Chondrocyte (in vitro differentiated cells): ENCODE data around the gene LTBP1. TPM values are rescaled to one million over a fixed set of nuclear protein-coding genes. Genes with fewer than 3 reads are reported as not detected.
A peak's percentile ranks its signal among the peaks of the same experiment; 100 is the strongest.

Source experiments
- DNase-seq: peaks from one replicate; pipeline ENCODE4 v3.0.0; 2021; ENCODE audit warnings: mixed read lengths, low spot score
- H3K27ac Mint-ChIP-seq: one replicate; pipeline ENCODE4 v1.8.0; 2021; ENCODE audit warnings: mild to moderate bottlenecking, moderate library complexity, mixed read lengths; ENCODE audit not compliant: unreplicated experiment
- H3K27me3 Mint-ChIP-seq: 2 replicates; pipeline ENCODE4 v1.8.0; 2021; ENCODE audit warnings: low read depth, mixed read lengths
- H3K36me3 Mint-ChIP-seq: 2 replicates; pipeline ENCODE4 v1.8.0; 2021; ENCODE audit warnings: low read depth, mixed read lengths
- H3K4me1 Mint-ChIP-seq: 2 replicates; pipeline ENCODE4 v1.8.0; 2021; ENCODE audit warnings: low read depth, mild to moderate bottlenecking, mixed read lengths
- H3K4me3 Mint-ChIP-seq: one replicate; pipeline ENCODE4 v1.8.0; 2021; ENCODE audit warnings: mild to moderate bottlenecking, moderate library complexity, mixed read lengths; ENCODE audit not compliant: unreplicated experiment
- H3K9me3 Mint-ChIP-seq: 2 replicates; pipeline ENCODE4 v1.8.0; 2021; ENCODE audit warnings: low read depth, mixed read lengths
- CTCF ChIP-seq: fragments of 200-600 bp; sonication (generic); IDR thresholded peaks from 2 replicates; pipeline ENCODE4 v1.5.0; 2021; ENCODE audit warnings: antibody characterized with exemption, mild to moderate bottlenecking, moderate library complexity
- total RNA-seq: library from RNA; stranded (reverse); gene quantifications from 3 replicates; pipeline ENCODE4 v1.2.1, GENCODE V29; 2021

The LTBP1 gene
- total RNA-seq, 1 donor from 2014 or later, result 398 TPM

- Mint-ChIP-seq H3K27me3 (no peaks in the 10 kb centered on the region), H3K4me3 (peak overlapping the region; percentile 85), H3K4me1 (peaks cover 81% of the 10 kb centered on the region), H3K9me3 (no peaks in the 10 kb centered on the region), H3K27ac (peak overlapping the region; percentile 94), H3K36me3 (peaks cover 8% of the 10 kb centered on the region)
- DNase-seq, result no peak
- no peak for TF ChIP-seq CTCF
Observed at GRCh38 chr2:33136056-33136455, 189.3 kb downstream of the LTBP1 start.

- H3K4me3 Mint-ChIP-seq, result peak overlapping the region; percentile 85
Observed at GRCh38 chr2:33136566-33136965, 189.8 kb downstream of the LTBP1 start.

GRCh38 chr2:33137331-33137730 lies 190.6 kb downstream of the LTBP1 start:
- Mint-ChIP-seq H3K27me3 (no peaks in the 10 kb centered on the region), H3K4me1 (peaks cover 80% of the 10 kb centered on the region), H3K4me3 (peak overlapping the region; percentile 85), H3K9me3 (no peaks in the 10 kb centered on the region), H3K36me3 (peaks cover 14% of the 10 kb centered on the region), H3K27ac (peak overlapping the region; percentile 69)
- no peak for TF ChIP-seq CTCF
- DNase-seq, result no peak

More at GRCh38 chr2:33136566-33136965, 189.8 kb downstream of the LTBP1 start:
- Mint-ChIP-seq H3K9me3 (no peaks in the 10 kb centered on the region), H3K27me3 (no peaks in the 10 kb centered on the region), H3K36me3 (peaks cover 11% of the 10 kb centered on the region), H3K4me1 (peaks cover 81% of the 10 kb centered on the region), H3K27ac (peak overlapping the region; percentile 94)
- TF ChIP-seq CTCF, result no peak
- DNase-seq, result no peak

- no peak for DNase-seq
- Mint-ChIP-seq H3K9me3 (no peaks in the 10 kb centered on the region), H3K4me3 (no peak overlapping the region), H3K27ac (peak overlapping the region; percentile 56), H3K36me3 (peaks cover 31% of the 10 kb centered on the region), H3K4me1 (peaks cover 80% of the 10 kb centered on the region), H3K27me3 (no peaks in the 10 kb centered on the region)
- no peak for TF ChIP-seq CTCF
Observed at GRCh38 chr2:33139949-33140348, 193.2 kb downstream of the LTBP1 start.

- TF ChIP-seq CTCF, result no peak
- Mint-ChIP-seq H3K27me3 (no peaks in the 10 kb centered on the region), H3K4me3 (no peak overlapping the region), H3K27ac (peak overlapping the region; percentile 37), H3K4me1 (peaks cover 86% of the 10 kb centered on the region), H3K36me3 (peaks cover 32% of the 10 kb centered on the region), H3K9me3 (no peaks in the 10 kb centered on the region)
- no peak for DNase-seq
Observed at GRCh38 chr2:33141476-33141875, 194.7 kb downstream of the LTBP1 start.
